ENCODE data around the gene HSPA6.
"Not testable (repeated sequence)": the region's sequence is repeated elsewhere in the genome, so short reads cannot be mapped to it uniquely, and the experiment has no call there.

HSPA6 gene

DNA sequence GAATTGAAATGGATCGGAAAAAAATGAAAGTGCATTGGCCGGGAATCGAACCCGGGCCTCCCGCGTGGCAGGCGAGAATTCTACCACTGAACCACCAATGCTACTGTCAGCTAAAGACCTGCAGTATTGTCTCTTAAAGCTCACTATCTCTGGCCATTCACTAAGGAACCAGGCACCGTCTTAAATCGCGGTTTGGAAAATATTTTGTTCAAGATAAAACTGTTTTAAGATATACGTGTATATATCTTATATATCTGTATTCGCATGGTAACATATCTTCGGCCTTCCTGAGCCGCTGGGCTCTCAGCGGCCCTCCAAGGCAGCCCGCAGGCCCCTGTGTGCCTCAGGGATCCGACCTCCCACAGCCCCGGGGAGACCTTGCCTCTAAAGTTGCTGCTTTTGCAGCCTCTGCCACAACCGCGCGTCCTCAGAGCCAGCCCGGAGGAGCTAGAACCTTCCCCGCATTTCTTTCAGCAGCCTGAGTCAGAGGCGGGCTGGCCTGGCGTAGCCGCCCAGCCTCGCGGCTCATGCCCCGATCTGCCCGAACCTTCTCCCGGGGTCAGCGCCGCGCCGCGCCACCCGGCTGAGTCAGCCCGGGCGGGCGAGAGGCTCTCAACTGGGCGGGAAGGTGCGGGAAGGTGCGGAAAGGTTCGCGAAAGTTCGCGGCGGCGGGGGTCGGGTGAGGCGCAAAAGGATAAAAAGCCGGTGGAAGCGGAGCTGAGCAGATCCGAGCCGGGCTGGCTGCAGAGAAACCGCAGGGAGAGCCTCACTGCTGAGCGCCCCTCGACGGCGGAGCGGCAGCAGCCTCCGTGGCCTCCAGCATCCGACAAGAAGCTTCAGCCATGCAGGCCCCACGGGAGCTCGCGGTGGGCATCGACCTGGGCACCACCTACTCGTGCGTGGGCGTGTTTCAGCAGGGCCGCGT, at the start of gene HSPA6:
HSPA6 (plus strand) TSS at position 724 of the 925 bp plus-strand sequence; CDS start at position 843, 119 bp downstream.
- peak within 1 kb of the TSS; percentile 61 for H3K4me3 ChIP-seq (replicated peaks in 1 of 2; ENCODE audit: low read depth in 2 of 2, low read length in 2 of 2)
- peak; percentile 83 to 88 for DNase-seq (ENCODE audit: low read depth in 2 of 2)

DNA sequence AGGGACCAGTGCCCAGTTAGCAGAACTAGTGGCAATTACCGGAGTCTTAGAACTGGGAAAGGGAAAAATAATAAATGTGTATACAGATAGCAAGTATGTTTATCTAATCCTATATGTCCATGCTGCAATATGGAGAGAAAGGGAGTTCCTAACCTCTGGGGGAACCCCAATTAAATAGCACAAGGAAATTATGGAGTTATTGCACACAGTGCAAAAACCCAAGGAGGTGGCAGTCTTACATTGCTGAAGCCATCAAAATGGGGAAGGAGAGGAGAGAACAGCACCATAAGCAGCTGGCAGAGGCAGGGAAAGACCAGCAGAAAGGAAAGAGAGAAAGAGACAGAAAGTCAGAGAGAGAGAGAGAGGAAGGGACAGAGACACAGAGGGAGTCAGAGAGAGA, 46.6 kb upstream of the HSPA6 start:
- H3K4me3 ChIP-seq (replicated peaks in 1 of 2; ENCODE audit: low read depth in 2 of 2, low read length in 2 of 2); DNase-seq (ENCODE audit: low read depth in 2 of 2): not testable (repeated sequence)

DNA sequence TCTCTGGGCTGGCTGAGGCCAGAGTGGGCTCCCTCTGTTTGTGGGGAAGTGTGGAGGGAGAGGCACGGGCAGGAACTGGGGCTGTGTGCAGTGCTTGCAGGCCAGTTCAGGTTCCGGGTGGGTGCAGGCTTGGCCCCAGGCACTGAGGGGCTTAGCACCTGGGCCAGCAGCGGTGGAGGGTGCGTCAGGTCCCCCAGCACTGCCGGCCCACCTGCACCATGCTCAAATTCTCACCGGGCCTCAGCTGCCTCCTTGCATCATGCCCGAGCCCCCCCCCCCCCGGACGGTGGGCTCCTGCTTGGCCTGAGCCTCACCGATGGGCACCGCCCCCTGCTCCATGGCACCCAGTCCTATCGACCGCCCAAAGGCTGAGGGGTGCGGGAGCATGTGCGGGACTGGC, 45.4 kb upstream of the HSPA6 start:
- no peak for DNase-seq (ENCODE audit: low read depth in 2 of 2)
- TF ChIP-seq, protein P1, sequence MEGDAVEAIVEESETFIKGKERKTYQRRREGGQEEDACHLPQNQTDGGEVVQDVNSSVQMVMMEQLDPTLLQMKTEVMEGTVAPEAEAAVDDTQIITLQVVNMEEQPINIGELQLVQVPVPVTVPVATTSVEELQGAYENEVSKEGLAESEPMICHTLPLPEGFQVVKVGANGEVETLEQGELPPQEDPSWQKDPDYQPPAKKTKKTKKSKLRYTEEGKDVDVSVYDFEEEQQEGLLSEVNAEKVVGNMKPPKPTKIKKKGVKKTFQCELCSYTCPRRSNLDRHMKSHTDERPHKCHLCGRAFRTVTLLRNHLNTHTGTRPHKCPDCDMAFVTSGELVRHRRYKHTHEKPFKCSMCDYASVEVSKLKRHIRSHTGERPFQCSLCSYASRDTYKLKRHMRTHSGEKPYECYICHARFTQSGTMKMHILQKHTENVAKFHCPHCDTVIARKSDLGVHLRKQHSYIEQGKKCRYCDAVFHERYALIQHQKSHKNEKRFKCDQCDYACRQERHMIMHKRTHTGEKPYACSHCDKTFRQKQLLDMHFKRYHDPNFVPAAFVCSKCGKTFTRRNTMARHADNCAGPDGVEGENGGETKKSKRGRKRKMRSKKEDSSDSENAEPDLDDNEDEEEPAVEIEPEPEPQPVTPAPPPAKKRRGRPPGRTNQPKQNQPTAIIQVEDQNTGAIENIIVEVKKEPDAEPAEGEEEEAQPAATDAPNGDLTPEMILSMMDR (IDR thresholded peaks at IDR 0.05; ENCODE audit: low read depth, low read length) = no peak
- no peak overlapping the region for H3K4me3 ChIP-seq (replicated peaks in 1 of 2; ENCODE audit: low read depth in 2 of 2, low read length in 2 of 2)

DNA sequence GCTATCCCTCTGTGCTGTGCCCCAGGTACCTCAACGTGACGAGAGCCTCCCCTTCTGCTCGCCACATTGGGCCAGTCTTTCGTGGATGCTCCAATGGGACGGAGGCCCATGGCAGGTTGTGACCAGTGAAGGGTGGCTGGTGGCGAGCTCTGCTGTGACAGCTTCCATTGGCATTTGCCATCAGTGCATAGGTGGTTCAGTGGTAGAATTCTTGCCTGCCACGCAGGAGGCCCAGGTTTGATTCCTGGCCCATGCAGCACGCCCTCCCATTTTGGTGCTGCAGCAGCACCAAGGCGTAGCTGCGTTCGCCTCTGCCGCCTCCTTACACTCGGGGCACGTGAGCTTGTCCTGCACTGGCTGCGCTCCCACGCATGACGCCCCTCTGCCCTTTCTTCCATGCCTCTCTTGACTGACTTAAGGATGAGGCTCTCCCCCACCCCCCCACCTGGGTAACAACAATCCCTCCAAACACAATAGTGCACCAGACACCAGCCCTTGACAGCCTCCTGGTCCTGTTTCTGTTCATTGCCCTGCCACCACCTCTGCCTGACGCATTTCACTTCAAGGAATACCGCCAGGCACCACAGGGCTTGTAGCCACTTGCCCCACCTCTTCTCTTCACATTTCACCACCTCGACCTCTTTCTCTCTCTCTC, 43.8 kb upstream of the HSPA6 start:
- TF ChIP-seq, protein P1 (IDR thresholded peaks at IDR 0.05; ENCODE audit: low read depth, low read length) = no peak
- no peak for DNase-seq (ENCODE audit: low read depth in 2 of 2)
- H3K4me3 ChIP-seq (replicated peaks in 1 of 2; ENCODE audit: low read depth in 2 of 2, low read length in 2 of 2) = no peak overlapping the region

DNA sequence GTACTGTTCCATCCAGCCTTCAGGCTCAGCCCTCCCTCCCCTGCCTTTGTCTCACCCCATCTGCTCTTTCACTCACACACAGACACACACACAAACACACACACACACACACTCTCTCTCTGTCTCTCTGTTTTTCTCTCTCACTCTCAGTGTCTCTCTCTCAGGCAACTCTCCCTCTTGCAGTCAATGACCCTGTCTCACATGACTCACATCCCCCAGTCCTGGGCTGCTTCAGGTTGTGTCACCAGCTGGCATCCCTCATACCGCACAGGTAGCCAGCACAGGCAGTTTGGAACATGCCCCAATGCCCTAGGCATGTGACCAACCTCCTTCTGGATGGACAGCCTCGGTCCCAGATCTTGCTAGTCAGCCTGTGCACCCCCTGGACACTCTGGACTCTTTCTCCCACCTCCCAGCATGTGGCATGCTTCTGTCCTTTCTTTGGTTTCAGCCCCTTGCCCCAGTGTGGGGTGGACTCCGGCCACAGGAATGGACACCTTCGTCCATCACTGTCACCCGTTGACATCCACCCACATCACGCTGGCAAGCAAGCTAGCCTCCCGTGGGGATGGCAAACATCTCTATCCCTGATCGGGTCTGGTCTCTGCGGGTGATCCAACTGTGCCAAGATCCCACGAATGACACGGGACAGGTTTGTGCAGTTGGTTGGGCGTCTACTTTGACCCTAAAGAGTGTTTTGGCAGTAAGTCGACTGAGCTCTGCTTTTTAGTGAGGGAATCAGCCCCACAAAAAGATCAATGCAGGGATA, 42.5 kb upstream of the HSPA6 start:
- TF ChIP-seq, protein P1 (IDR thresholded peaks at IDR 0.05; ENCODE audit: low read depth, low read length) = no peak
- DNase-seq (ENCODE audit: low read depth in 2 of 2) = no peak
- H3K4me3 ChIP-seq (replicated peaks in 1 of 2; ENCODE audit: low read depth in 2 of 2, low read length in 2 of 2) = no peak overlapping the region

DNA sequence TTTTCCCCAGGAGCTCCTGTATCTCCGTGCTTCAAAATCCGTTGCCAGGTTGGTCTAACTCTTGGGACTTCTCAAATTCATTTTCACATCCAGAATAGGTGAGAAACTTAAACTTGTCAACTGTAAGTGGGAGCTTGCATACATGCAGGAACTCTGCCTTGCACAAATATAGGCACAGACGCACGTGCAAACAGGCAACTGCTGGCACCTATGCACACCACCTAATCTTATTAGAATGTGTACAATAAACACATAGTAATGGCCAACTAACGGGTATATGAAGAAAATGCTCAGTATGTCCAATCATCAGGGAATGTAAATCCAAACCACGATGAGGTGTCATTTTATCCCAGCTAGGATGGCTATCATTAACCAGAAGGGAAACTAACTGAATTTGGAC, 41.7 kb upstream of the HSPA6 start:
- TF ChIP-seq, protein P1 (IDR thresholded peaks at IDR 0.05; ENCODE audit: low read depth, low read length) = no peak
- no peak overlapping the region for H3K4me3 ChIP-seq (replicated peaks in 1 of 2; ENCODE audit: low read depth in 2 of 2, low read length in 2 of 2)
- no peak for DNase-seq (ENCODE audit: low read depth in 2 of 2)

DNA sequence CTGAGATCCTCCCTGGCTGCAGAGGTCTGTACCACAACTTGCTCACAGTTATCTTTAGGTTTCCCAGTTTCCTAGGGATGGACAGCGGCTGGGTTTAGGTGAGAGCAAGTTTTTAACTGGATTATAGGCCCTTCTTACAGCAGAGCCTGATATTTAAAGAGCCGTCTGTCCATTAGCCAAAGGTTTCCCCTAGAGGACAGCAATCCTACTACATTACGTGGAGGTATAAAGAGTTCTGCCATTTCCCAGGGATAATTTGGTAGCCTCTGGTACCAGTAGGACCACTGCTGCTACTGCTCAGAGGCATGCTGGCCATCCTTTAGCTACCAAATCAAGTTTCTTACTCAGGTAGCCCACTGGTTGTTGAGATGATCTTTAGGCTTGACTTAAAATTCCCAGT, 41.0 kb upstream of the HSPA6 start:
- DNase-seq (ENCODE audit: low read depth in 2 of 2) = no peak
- TF ChIP-seq, protein P1 (IDR thresholded peaks at IDR 0.05; ENCODE audit: low read depth, low read length) = no peak
- no peak overlapping the region for H3K4me3 ChIP-seq (replicated peaks in 1 of 2; ENCODE audit: low read depth in 2 of 2, low read length in 2 of 2)

Measured in cardiac fibroblast (primary cell).